IMR-90 (cell line): ENCODE results near the gene DPEP2NB. TPM values are rescaled to one million over a fixed set of nuclear protein-coding genes. Genes with fewer than 3 reads are reported as not detected.

ENCODE experiments used
- ATAC-seq: fragments of 200-7000 bp; cut with Tn5 transposase; 2 replicates; pipeline ENCODE4 v1.9.1; 2020; ENCODE audit warnings: low read depth, mild to moderate bottlenecking, moderate library complexity
- BruUV-seq: library from RNA; stranded (reverse); fragments of 400-500 nt; replicated peaks from 2 replicates; lab custom pipeline; 2021; lab: Mats Ljungman, UMichigan
- CTCF ChIA-PET: fragments of 300-600 bp; formaldehyde crosslinking; extraction: SDS; loops from one replicate; lab custom pipeline; 2021; ENCODE audit warnings: antibody characterized with exemption; lab: Yijun Ruan, JAX
- POLR2A ChIA-PET: fragments of 300-600 bp; sonication (Branson Sonifier 250); formaldehyde crosslinking; loops from one replicate; lab custom pipeline; 2022; ENCODE audit warnings: antibody characterized with exemption; ENCODE audit not compliant: unreplicated experiment; lab: Charles Lee
- DNase-seq: peaks from one replicate; pipeline ENCODE4 v3.0.0; 2013
- H2AFZ ChIP-seq: replicated peaks from 2 replicates; pipeline ENCODE3; 2013; ENCODE audit warnings: low read length, mild to moderate bottlenecking; ENCODE audit not compliant: poor library complexity
- H2AK5ac ChIP-seq: 2 replicates; pipeline ENCODE4 v1.6.1; 2013; ENCODE audit warnings: low read depth, low read length, inconsistent platforms
- H2AK9ac ChIP-seq: replicated peaks from 2 replicates; pipeline ENCODE3; 2013; ENCODE audit warnings: mild to moderate bottlenecking, low read depth, low read length, moderate library complexity; ENCODE audit not compliant: poor library complexity
- H2BK120ac ChIP-seq: 2 replicates; pipeline ENCODE4 v1.6.1; 2013; ENCODE audit warnings: low read depth, low read length, inconsistent platforms
- H2BK15ac ChIP-seq: 3 replicates; pipeline ENCODE4 v1.6.1; 2013; ENCODE audit warnings: low read depth, low read length, inconsistent platforms
- H2BK20ac ChIP-seq: 2 replicates; pipeline ENCODE4 v1.6.1; 2013; ENCODE audit warnings: low read depth, mild to moderate bottlenecking, inconsistent platforms, low read length, moderate library complexity
- H2BK5ac ChIP-seq: 2 replicates; pipeline ENCODE4 v1.6.1; 2013; ENCODE audit warnings: mild to moderate bottlenecking, low read depth, low read length, inconsistent platforms; ENCODE audit not compliant: poor library complexity, severe bottlenecking
- H3K14ac ChIP-seq: replicated peaks from 2 replicates; pipeline ENCODE4 v1.6.1; 2013; ENCODE audit warnings: low read depth, low read length, inconsistent platforms
- H3K18ac ChIP-seq: 2 replicates; pipeline ENCODE4 v1.6.1; 2013; ENCODE audit warnings: low read depth, low read length, control low read depth
- H3K23ac ChIP-seq: 2 replicates; pipeline ENCODE4 v1.6.1; 2013; ENCODE audit warnings: low read depth, low read length, inconsistent platforms
- H3K27ac ChIP-seq: 2 replicates; pipeline ENCODE4 v1.5.1; 2013; ENCODE audit warnings: mild to moderate bottlenecking, control low read depth, low read length; ENCODE audit not compliant: insufficient read depth
- H3K27me3 ChIP-seq: 2 replicates; pipeline ENCODE4 v1.6.1; 2013; ENCODE audit warnings: low read length; ENCODE audit not compliant: control insufficient read depth, insufficient read depth
- H3K36me3 ChIP-seq: 2 replicates; pipeline ENCODE4 v1.6.1; 2013; ENCODE audit warnings: low read length, mixed read lengths; ENCODE audit not compliant: control insufficient read depth, insufficient read depth
- H3K4ac ChIP-seq: 2 replicates; pipeline ENCODE4 v1.6.1; 2013; ENCODE audit warnings: low read depth, low read length, inconsistent platforms
- H3K4me1 ChIP-seq: 2 replicates; pipeline ENCODE4 v1.6.1; 2013; ENCODE audit warnings: low read length, mixed read lengths; ENCODE audit not compliant: control insufficient read depth, insufficient read depth
- H3K4me2 ChIP-seq: 2 replicates; pipeline ENCODE4 v1.6.1; 2013; ENCODE audit warnings: low read depth, mild to moderate bottlenecking, control low read depth, low read length, moderate library complexity
- H3K4me3 ChIP-seq: 2 replicates; pipeline ENCODE4 v1.5.1; 2013; ENCODE audit warnings: low read depth, mild to moderate bottlenecking, control low read depth, low read length, moderate library complexity; ENCODE audit not compliant: insufficient read depth
- H3K56ac ChIP-seq: 2 replicates; pipeline ENCODE4 v1.6.1; 2013; ENCODE audit warnings: low read length, inconsistent platforms; ENCODE audit not compliant: insufficient read depth; ENCODE audit errors: extremely low read depth
- H3K79me1 ChIP-seq, 2 experiments: 2 replicates each; pipeline ENCODE4 v1.6.1; 2013; ENCODE audit warnings: low read length in 2 of 2, inconsistent platforms in 1 of 2, low read depth in 1 of 2
- H3K9ac ChIP-seq: 2 replicates; pipeline ENCODE4 v1.6.1; 2013; ENCODE audit warnings: low read depth, low read length, control low read depth
- H3K9me1 ChIP-seq: 2 replicates; pipeline ENCODE4 v1.6.1; 2013; ENCODE audit warnings: low read length, inconsistent platforms; ENCODE audit not compliant: insufficient read depth
- H3K9me3 ChIP-seq: 2 replicates; pipeline ENCODE4 v1.6.1; 2013; ENCODE audit warnings: low read length; ENCODE audit not compliant: control insufficient read depth, insufficient read depth
- H4K20me1 ChIP-seq: 2 replicates; pipeline ENCODE4 v1.6.1; 2013; ENCODE audit warnings: low read length, inconsistent platforms; ENCODE audit not compliant: insufficient read depth
- H4K5ac ChIP-seq: 2 replicates; pipeline ENCODE4 v1.6.1; 2013; ENCODE audit warnings: mild to moderate bottlenecking, low read depth, low read length, control low read depth
- H4K8ac ChIP-seq, 2 experiments: 2 replicates each; pipeline ENCODE4 v1.6.1; 2013; ENCODE audit warnings: low read depth in 2 of 2, low read length in 2 of 2, control low read depth in 1 of 2, inconsistent platforms in 1 of 2
- H4K91ac ChIP-seq: 2 replicates; pipeline ENCODE4 v1.6.1; 2013; ENCODE audit warnings: low read depth, low read length, inconsistent platforms; ENCODE audit not compliant: insufficient read depth
- CEBPB ChIP-seq: IDR thresholded peaks from 2 replicates; pipeline ENCODE4 v1.6.1; 2012; ENCODE audit warnings: low read depth, low read length, improper control_type of control experiment
- CHD1 ChIP-seq: IDR thresholded peaks from 2 replicates; pipeline ENCODE4 v1.6.1; 2012; ENCODE audit warnings: low read depth, low read length, improper control_type of control experiment
- FOS ChIP-seq: fragments of 150-350 bp; IDR thresholded peaks from 2 replicates; pipeline ENCODE4 v1.6.1; 2016; ENCODE audit warnings: low read depth, low read length
- MAFK ChIP-seq: IDR thresholded peaks from 2 replicates; pipeline ENCODE4 v1.6.1; 2012; ENCODE audit warnings: low read depth, low read length, improper control_type of control experiment
- MAZ ChIP-seq: IDR thresholded peaks from 2 replicates; pipeline ENCODE4 v1.6.1; 2012; ENCODE audit warnings: low read depth, mild to moderate bottlenecking, low read length, improper control_type of control experiment, moderate library complexity, borderline replicate concordance
- MXI1 ChIP-seq: IDR thresholded peaks from 2 replicates; pipeline ENCODE4 v1.6.1; 2012; ENCODE audit warnings: low read depth, mild to moderate bottlenecking, low read length, moderate library complexity, borderline replicate concordance
- NFE2L2 ChIP-seq: fragments of 150-350 bp; IDR thresholded peaks from 2 replicates; pipeline ENCODE4 v1.6.1; 2016; ENCODE audit warnings: low read depth, mild to moderate bottlenecking, low read length
- RAD21 ChIP-seq: IDR thresholded peaks from 2 replicates; pipeline ENCODE4 v1.6.1; 2012; ENCODE audit warnings: low read length, improper control_type of control experiment
- RFX5 ChIP-seq: IDR thresholded peaks from 2 replicates; pipeline ENCODE4 v1.8.0; 2012; ENCODE audit warnings: low read depth, mild to moderate bottlenecking, low read length, moderate library complexity
- SMC3 ChIP-seq: fragments of 150-350 bp; IDR thresholded peaks from 2 replicates; pipeline ENCODE4 v1.6.1; 2016; ENCODE audit warnings: low read depth, mild to moderate bottlenecking, antibody characterized with exemption, low read length, moderate library complexity
- WGBS, 2 experiments: methylation state at CpG; one replicate each; pipeline versions ENCODE4 v1.1.5 to v1.1.7; 2013; ENCODE audit warnings: missing lambda C conversion rate in 2 of 2; ENCODE audit not compliant: insufficient read length in 1 of 2; ENCODE audit errors: extremely low coverage in 2 of 2; 5-methylcytosine and 5-hydroxymethylcytosine counted together
- dilution Hi-C: fragments of 300-500 bp; cut with HindIII; formaldehyde crosslinking; loops from one replicate; pipeline ENCODE4 v1.14.3; 2018; ENCODE audit warnings: low sequenced_read_pairs; ENCODE audit not compliant: unreplicated experiment
- in situ Hi-C: fragments of 300-500 bp; cut with MboI; formaldehyde crosslinking; loops from 3 replicates; pipeline ENCODE4 v1.14.3; 2019; ENCODE audit warnings: low sequenced_read_pairs, inconsistent platforms, mixed read lengths
- intact Hi-C: fragments of 100-400 bp; cut with micrococcal nuclease; formaldehyde crosslinking; loops from 2 replicates; pipeline ENCODE4 v1.10.0; 2022
- polyA plus RNA-seq, 3 experiments: library from polyadenylated mRNA; depleted of rRNA; stranded (reverse); fragments of >200 nt; gene quantifications; 2 replicates each; pipeline ENCODE4 v1.2.3, GENCODE V29; 2012; ENCODE audit warnings: low replicate concordance in 1 of 3
- total RNA-seq: library from RNA; depleted of rRNA; stranded (reverse); fragments of >200 nt; gene quantifications from 2 replicates; pipeline ENCODE4 v1.2.3, GENCODE V29; 2012

DPEP2NB gene
- total and polyA plus RNA-seq, 2 of the 4 experiments (the other 2 are of a cell fraction) = not detected

DNA sequence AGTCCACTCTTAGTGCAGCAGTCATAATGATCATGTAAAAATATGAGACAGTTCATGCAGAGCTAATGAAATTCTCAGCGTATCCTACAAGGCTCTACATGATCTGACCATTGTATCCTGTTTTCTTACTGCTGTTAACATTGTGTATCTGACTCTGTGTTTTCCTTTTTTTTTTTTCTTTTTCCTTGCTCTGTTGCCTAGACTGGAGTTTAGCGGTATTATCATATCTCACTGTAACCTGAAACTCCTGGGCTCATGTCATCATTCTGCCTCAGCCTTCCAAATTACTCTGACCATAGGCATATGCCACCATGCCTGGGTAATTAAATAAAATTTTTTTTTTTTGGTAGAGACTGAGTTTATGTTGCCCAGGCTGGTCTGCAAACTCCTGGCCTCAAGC is 19.5 kb upstream of the DPEP2NB start (continued):
- TF ChIP-seq MAZ = no peak
- TF ChIP-seq SMC3 = no peak
- no peak for TF ChIP-seq CEBPB
- TF ChIP-seq FOS = no peak
- TF ChIP-seq RFX5 = no peak
- TF ChIP-seq RAD21 = no peak
- no peak for TF ChIP-seq NFE2L2

DNA sequence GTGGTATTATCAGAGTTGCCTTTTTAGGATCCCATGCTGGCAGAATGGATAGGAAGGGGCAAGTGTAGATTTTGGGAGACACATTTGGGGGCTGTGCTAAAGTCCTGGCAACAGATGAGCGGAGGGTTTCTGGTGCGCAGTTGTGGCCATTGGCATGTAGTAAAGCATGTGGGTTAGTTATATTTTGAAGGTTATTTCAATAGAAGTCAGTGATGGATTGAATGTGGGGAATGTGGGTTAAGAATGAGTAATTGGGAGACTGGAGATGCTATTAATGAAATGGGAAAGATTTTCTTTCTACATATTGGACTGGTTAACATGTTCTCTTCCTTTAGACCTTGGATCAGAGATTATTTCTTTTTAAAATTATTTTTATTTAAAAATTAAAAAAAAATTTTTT is 17.4 kb upstream of the DPEP2NB start:
- intact Hi-C loops = loop anchor here (10.0 kb wide), 1 partner anchor 358 kb away; no protein-coding TSS in a partner anchor
- no peak for ATAC-seq
- H3K27ac ChIP-seq = no peak overlapping the region

More for the DNA sequence above, 17.4 kb upstream of the DPEP2NB start:
- dilution Hi-C loops = no loop called here
- Histone ChIP-seq H3K27me3 (no peaks in the 10 kb centered on the region), H3K23ac (no peak overlapping the region), H2AFZ (no peak overlapping the region), H3K36me3 (peaks cover 9% of the 10 kb centered on the region), H3K14ac (no peak overlapping the region), H3K4ac (no peak overlapping the region), H3K9me1 (peaks cover 5% of the 10 kb centered on the region; the same call in 1 of the 2 replicates), H3K9ac (no peak overlapping the region), H2BK5ac (no peak overlapping the region), H3K4me2 (no peak overlapping the region), H2BK120ac (no peak overlapping the region), H2AK9ac (no peak overlapping the region), H3K56ac (no peak overlapping the region), H3K4me1 (no peaks in the 10 kb centered on the region), H3K4me3 (no peak overlapping the region), H2BK15ac (no peak overlapping the region), H4K8ac (no peak overlapping the region), H3K9me3 (no peaks in the 10 kb centered on the region), H4K20me1 (no peaks in the 10 kb centered on the region), H4K91ac (no peak overlapping the region), H2BK20ac (no peak overlapping the region), H4K5ac (no peak overlapping the region), H2AK5ac (no peak overlapping the region), H3K79me1 (peaks cover 8 to 18% of the 10 kb centered on the region in 2 experiments; a peak in 3 of 4 replicates), H3K18ac (no peak overlapping the region)
- no peak for DNase-seq
- POLR2A ChIA-PET = no interaction called here
- BruUV-seq = no TSS peak
- CTCF ChIA-PET = no interaction called here
- no peak for TF ChIP-seq MAZ
- no peak for TF ChIP-seq CHD1
- TF ChIP-seq CEBPB = no peak
- no peak for TF ChIP-seq MXI1
- TF ChIP-seq RAD21 = no peak
- no peak for TF ChIP-seq SMC3
- TF ChIP-seq RFX5 = no peak
- TF ChIP-seq MAFK = no peak
- in situ Hi-C loops = no loop called here
- WGBS, 2 experiments = 100% methylated on average over 2 of the region's 2 CpGs; no CpG with 5 or more reads in 1 of the 2 experiments
